Measurements from ENCODE around the gene STAT5B.
A peak's percentile ranks its signal among the peaks of the same experiment; 100 is the strongest.
"Not testable (repeated sequence)": the region's sequence is repeated elsewhere in the genome, so short reads cannot be mapped to it uniquely, and the experiment has no call there.

The STAT5B gene

DNA sequence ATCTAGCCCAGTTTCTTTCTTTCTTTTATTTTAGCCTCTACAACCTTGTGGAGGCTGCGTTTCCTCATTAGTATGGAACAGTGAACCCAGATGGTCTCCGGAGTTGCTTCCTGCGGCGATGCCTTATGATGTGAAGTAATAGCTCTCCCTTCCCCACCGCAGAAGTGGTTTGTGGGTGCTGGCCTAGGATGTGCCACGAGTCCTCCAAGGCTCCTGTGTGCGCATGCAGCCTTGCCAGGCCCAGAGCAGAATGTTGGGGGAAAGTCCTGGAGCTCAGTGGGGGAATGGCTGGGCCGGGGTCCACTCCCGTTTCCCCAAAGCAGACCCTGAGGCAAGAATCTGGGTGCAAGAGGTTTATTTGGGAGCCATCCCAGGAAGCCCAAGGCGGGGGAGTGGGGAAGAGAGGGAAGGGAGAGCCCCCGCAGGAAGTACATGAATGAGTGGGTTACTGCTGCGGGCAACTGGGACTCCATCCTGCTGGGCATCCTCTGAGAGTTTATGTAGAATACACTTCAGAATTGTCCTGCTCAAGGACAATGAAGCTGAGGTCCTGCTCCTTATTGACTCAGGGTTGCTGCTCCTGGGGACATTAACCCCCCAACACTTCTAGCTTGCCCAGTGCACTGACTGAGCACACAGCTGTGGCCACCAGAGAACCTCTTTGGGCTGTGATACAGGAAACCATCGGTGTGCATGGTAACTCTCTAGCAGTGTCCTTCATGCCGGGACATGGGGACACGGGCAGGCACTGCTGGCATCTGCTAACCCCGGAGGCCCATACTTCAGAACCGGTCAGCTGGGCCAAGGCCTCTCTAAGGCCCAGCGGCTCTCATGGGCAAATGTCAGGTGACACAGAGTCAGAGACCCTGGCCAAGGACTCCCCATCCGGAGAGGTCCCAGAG lies 87.2 kb downstream of the STAT5B start:
- in situ Hi-C loops (cut with HindIII; ENCODE audit: low sequenced_read_pairs) = no loop called here
- TF ChIP-seq, protein P1, sequence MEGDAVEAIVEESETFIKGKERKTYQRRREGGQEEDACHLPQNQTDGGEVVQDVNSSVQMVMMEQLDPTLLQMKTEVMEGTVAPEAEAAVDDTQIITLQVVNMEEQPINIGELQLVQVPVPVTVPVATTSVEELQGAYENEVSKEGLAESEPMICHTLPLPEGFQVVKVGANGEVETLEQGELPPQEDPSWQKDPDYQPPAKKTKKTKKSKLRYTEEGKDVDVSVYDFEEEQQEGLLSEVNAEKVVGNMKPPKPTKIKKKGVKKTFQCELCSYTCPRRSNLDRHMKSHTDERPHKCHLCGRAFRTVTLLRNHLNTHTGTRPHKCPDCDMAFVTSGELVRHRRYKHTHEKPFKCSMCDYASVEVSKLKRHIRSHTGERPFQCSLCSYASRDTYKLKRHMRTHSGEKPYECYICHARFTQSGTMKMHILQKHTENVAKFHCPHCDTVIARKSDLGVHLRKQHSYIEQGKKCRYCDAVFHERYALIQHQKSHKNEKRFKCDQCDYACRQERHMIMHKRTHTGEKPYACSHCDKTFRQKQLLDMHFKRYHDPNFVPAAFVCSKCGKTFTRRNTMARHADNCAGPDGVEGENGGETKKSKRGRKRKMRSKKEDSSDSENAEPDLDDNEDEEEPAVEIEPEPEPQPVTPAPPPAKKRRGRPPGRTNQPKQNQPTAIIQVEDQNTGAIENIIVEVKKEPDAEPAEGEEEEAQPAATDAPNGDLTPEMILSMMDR (IDR thresholded peaks at IDR 0.05; ENCODE audit: low read depth, low read length) = no peak
- DNase-seq (ENCODE audit: low read depth, low spot score) = no peak
- no peak overlapping the region for H3K4me3 ChIP-seq (ENCODE audit: low read depth, low read length)

DNA sequence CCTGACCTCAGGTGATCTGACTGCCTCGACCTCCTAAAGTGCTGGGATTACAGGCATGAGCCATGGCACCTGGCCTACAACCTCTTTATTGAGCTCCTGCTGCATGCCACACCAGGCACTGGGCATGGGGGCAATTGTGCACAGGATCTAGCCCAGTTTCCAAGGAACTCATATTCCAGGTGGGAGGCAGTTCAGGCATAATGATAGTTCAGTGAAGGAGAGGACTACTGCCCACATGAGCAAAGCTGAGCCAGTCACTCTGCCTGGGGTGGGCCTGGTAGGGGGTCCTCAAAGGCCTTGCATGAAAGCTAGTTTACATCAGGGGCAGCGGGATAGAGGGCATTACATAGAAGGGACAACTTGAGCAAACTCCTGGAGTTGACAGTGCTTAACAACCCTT lies 88.4 kb downstream of the STAT5B start:
- no peak for DNase-seq (ENCODE audit: low read depth, low spot score)
- TF ChIP-seq, protein P1 (IDR thresholded peaks at IDR 0.05; ENCODE audit: low read depth, low read length) = no peak
- in situ Hi-C loops (cut with HindIII; ENCODE audit: low sequenced_read_pairs) = no loop called here
- no peak overlapping the region for H3K4me3 ChIP-seq (ENCODE audit: low read depth, low read length)

DNA sequence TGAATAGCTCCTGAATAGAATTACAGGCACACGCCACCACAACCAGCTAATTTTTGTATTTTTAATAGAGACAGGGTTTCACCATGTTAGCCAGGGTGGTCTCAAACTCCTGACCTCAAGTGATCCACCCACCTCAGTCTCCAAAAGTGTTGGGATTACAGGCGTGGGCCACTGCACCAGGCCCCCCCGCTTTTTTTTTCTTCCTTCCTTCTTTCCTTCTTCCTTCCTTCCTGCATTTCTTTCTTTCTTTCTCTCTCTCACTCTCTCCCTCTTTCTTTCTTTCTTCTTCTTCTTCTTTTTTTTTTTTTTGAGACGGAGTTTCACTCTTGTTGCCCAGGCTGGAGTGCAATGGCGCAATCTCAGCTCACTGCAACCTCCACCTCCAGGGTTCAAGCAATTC lies 90.0 kb downstream of the STAT5B start:
- DNase-seq (ENCODE audit: low read depth, low spot score); H3K4me3 ChIP-seq (ENCODE audit: low read depth, low read length); in situ Hi-C loops (cut with HindIII; ENCODE audit: low sequenced_read_pairs): not testable (repeated sequence)

DNA sequence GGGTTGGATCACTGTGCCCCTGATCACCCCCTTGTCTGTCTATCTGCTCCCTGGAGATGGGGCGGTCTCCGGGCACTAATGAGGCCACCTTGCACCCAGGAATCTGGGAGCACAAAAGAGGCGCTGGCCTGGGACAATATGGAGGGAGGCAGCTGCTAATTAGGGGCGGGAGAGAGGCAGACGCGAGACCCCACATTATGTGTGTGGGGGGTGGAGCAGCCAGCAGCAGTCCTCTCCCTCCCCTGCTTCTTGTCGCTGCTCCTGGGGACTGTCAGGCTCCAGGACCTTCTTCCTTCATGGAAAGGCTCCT lies 90.6 kb downstream of the STAT5B start:
- in situ Hi-C loops (cut with HindIII; ENCODE audit: low sequenced_read_pairs) = no loop called here
- no peak for DNase-seq (ENCODE audit: low read depth, low spot score)

DNA sequence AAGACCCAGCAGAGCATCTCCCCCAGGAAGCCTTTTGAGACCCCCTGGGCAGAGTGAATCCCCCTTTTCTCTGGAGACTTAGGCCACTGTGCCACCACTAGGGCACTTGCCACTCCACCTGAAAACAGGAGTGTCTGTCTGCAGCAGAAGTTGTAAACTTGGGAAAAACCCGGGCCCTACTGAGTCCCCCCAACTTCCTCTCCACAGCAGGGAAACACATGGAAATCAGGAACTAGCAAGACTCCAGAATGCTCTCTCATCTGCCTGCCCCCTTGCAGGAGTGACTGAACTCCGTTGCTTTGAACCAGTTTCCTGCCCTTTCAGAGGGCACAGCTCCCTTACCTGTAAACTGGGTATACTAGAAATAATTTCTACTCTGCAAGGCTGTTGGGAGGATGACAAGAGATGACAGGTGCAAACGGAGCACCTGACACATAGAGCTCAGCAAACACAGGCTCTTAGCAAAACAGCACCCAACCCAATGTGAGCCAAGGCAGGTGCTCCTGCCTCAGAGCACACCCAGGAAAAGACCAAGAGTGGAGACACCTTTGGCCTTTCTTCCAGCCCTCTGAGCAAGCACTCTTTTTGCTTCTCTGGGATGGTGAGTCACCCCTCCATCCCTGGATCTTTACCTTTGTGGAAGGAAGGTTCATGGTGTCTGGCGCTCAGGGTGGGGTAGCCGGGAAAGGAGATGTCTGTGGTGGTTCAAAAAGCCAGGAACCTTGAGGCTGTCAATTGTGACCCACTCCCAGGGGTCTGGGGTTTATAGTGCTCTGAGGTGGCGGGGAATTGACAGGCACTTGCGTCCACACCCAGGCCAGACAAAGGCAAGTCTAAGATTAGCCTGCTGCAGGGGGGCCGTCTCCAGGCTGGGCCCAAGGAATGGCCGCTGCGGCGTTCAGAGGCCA lies 91.2 kb downstream of the STAT5B start, which contains the start of gene HCRT:
TSS of gene HCRT (minus strand) at position 740 of the 908 bp plus-strand sequence. CDS start at position 653, 87 bp downstream.
- in situ Hi-C loops (cut with HindIII; ENCODE audit: low sequenced_read_pairs) = no loop called here

More for the DNA sequence above, 90.6 kb downstream of the STAT5B start:
- TF ChIP-seq, protein P1 (IDR thresholded peaks at IDR 0.05; ENCODE audit: low read depth, low read length) = no peak
- no peak overlapping the region for H3K4me3 ChIP-seq (ENCODE audit: low read depth, low read length)

DNA sequence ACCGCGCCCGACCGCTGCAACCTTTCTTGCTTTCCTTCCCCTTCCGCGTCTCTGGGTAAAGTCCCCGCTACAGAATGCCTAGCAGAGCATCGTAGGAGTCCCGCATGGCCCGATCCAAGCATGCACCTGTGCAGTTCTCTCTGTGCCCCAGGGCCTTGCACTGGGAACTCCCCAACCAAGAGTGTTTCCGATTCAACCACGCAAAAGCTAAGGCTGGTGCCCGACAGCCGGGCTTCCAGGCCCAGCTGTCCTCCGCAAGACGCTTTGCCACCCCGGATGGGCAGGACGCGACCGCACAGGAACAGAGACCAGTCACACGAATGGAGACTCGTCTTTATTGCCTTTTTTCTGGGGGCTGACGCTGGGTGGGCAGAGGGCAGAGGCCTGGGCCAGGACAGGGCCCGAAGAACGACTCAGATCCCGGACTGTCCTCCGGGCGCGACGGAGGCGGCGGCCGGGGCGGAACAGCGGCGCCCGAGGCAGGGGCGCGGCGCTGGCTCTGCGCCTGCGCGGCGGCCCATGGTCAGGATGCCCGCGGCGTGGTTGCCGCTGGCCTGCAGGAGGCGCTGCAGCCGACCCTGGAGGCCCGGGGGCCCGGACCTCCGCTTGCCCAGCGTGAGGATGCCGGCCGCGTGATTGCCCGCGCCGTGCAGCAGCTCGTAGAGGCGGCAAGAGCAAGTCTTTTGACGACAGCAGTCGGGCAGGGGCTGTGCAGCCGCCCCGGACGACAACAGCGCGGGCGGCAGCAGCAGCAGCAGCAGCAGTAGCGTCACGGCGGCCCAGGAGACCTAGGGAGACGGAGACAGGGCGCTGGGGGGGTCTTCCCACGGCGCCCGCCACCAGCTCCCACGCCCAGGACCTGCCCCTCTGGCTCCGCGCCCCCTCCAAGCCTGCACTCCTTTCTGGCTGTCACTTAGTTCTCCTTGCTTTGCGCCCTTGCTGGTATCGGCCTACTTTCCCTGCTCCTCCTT lies 92.2 kb downstream of the STAT5B start:
- DNase-seq (ENCODE audit: low read depth, low spot score) = peak; percentile 61
- TF ChIP-seq, protein P1 (IDR thresholded peaks at IDR 0.05; ENCODE audit: low read depth, low read length) = peak; percentile 66
- peak overlapping the region; percentile 52 for H3K4me3 ChIP-seq (ENCODE audit: low read depth, low read length)
- in situ Hi-C loops (cut with HindIII; ENCODE audit: low sequenced_read_pairs) = no loop called here

More for the DNA sequence above, 91.2 kb downstream of the STAT5B start, which contains the start of gene HCRT:
- H3K4me3 ChIP-seq (ENCODE audit: low read depth, low read length) = peak within 1 kb of the TSS; percentile 18
- DNase-seq (ENCODE audit: low read depth, low spot score) = no peak
- TF ChIP-seq, protein P1 (IDR thresholded peaks at IDR 0.05; ENCODE audit: low read depth, low read length) = no peak

All from astrocyte of the spinal cord (primary cell).